OCI-LY7 (cell line): ENCODE results near the gene TECTA. TPM values are rescaled to one million over a fixed set of nuclear protein-coding genes. Genes with fewer than 3 reads are reported as not detected.

ENCODE experiments used
- BruUV-seq: library from RNA; stranded (reverse); fragments of 400-500 nt; replicated peaks from 2 replicates; lab custom pipeline; 2021; lab: Mats Ljungman, UMichigan
- CTCF ChIA-PET: fragments of 300-600 bp; sonication (Branson Sonifier 250); formaldehyde crosslinking; loops from one replicate; lab custom pipeline; 2022; ENCODE audit warnings: antibody characterized with exemption; ENCODE audit not compliant: unreplicated experiment; lab: Charles Lee
- POLR2A ChIA-PET: fragments of 300-600 bp; sonication (Branson Sonifier 250); formaldehyde crosslinking; loops from one replicate; lab custom pipeline; 2022; ENCODE audit warnings: antibody characterized with exemption; lab: Charles Lee
- DNase-seq: peaks from one replicate; pipeline ENCODE4 v3.0.0-alpha.2; 2015; ENCODE audit warnings: low spot score
- H2AFZ ChIP-seq: fragments of 200-600 bp; sonication (generic), shearing (Covaris generic); 2 replicates; pipeline ENCODE4 v1.6.1; 2014; ENCODE audit warnings: mild to moderate bottlenecking, antibody characterized with exemption, low read length, moderate library complexity
- H3K27ac ChIP-seq: fragments of 200-600 bp; sonication (generic); 2 replicates; pipeline ENCODE4 v1.5.1; 2014; ENCODE audit warnings: mixed run types, low read depth, mild to moderate bottlenecking, moderate library complexity, low read length, inconsistent platforms; ENCODE audit not compliant: poor library complexity, severe bottlenecking
- H3K36me3 ChIP-seq: fragments of 200-600 bp; sonication (generic); 2 replicates; pipeline ENCODE4 v1.6.1; 2014; ENCODE audit warnings: mild to moderate bottlenecking, antibody characterized with exemption, low read length, moderate library complexity, mixed read lengths; ENCODE audit not compliant: insufficient read depth
- H3K4me1 ChIP-seq: fragments of 200-600 bp; sonication (generic); 2 replicates; pipeline ENCODE4 v1.5.1; 2014; ENCODE audit warnings: mild to moderate bottlenecking, low read length; ENCODE audit not compliant: insufficient read depth, poor library complexity, severe bottlenecking
- H3K4me2 ChIP-seq: fragments of 200-600 bp; sonication (generic); 2 replicates; pipeline ENCODE4 v1.6.1; 2014; ENCODE audit warnings: mild to moderate bottlenecking, low read length
- H3K4me3 ChIP-seq: fragments of 200-600 bp; sonication (generic); 2 replicates; pipeline ENCODE4 v1.5.1; 2014; ENCODE audit warnings: mild to moderate bottlenecking, low read depth, low read length; ENCODE audit not compliant: poor library complexity, severe bottlenecking
- H3K79me2 ChIP-seq: fragments of 200-600 bp; sonication (generic); 2 replicates; pipeline ENCODE4 v1.6.1; 2016; ENCODE audit warnings: low read depth, mild to moderate bottlenecking, low read length, moderate library complexity, mixed read lengths; ENCODE audit not compliant: insufficient read depth
- H3K9me2 ChIP-seq: fragments of 200-600 bp; sonication (generic); 2 replicates; pipeline ENCODE4 v1.6.1; 2016; ENCODE audit warnings: mild to moderate bottlenecking, low read length, mixed read lengths; ENCODE audit not compliant: insufficient read depth
- H3K9me3 ChIP-seq: fragments of 200-600 bp; sonication (generic); 2 replicates; pipeline ENCODE4 v1.6.1; 2014; ENCODE audit warnings: mild to moderate bottlenecking, mixed run types, low read length, mixed read lengths
- H4K20me1 ChIP-seq: fragments of 200-600 bp; sonication (generic); 2 replicates; pipeline ENCODE4 v1.6.1; 2014; ENCODE audit warnings: mild to moderate bottlenecking, antibody characterized with exemption, low read length, moderate library complexity, mixed read lengths; ENCODE audit not compliant: insufficient read depth
- EZH2phosphoT487 ChIP-seq: fragments of 200-600 bp; sonication (generic); IDR thresholded peaks from 2 replicates; pipeline ENCODE4 v1.6.1; 2018; ENCODE audit warnings: low read depth, borderline replicate concordance, mild to moderate bottlenecking, mixed run types, antibody characterized with exemption, low read length, moderate library complexity, mixed read lengths
- intact Hi-C: fragments of 100-400 bp; cut with micrococcal nuclease; formaldehyde crosslinking; loops from one replicate; pipeline ENCODE4 v1.10.0; 2022; ENCODE audit not compliant: unreplicated experiment
- total RNA-seq, 2 experiments: library from RNA; depleted of rRNA in 1 of 2; stranded (reverse); fragments of >200 nt in 1 of 2; shearing (Covaris generic) in 1 of 2; gene quantifications; 2 replicates each; pipeline ENCODE4 v1.2.3, GENCODE V29; 2014 to 2022
- TF ChIP-seq, protein P1 (sequence below): fragments of 200-600 bp; sonication (generic); conservative IDR thresholded peaks from 2 replicates; pipeline ENCODE4 v1.5.1; 2014; ENCODE audit warnings: mild to moderate bottlenecking, antibody characterized with exemption, low read length, moderate library complexity, mixed read lengths

The TECTA gene
- total RNA-seq, 2 experiments from 2014 or later = 0.32 to 0.48 TPM

GRCh38 chr11:121132211-121132976 is 31.4 kb downstream of the TECTA start:
- Histone ChIP-seq H2AFZ (no peak overlapping the region), H3K79me2 (no peaks in the 10 kb centered on the region), H4K20me1 (no peaks in the 10 kb centered on the region), H3K9me2 (no peaks in the 10 kb centered on the region), H3K4me1 (no peaks in the 10 kb centered on the region), H3K27ac (no peak overlapping the region), H3K36me3 (no peaks in the 10 kb centered on the region), H3K9me3 (no peaks in the 10 kb centered on the region), H3K4me2 (no peak overlapping the region), H3K4me3 (no peak overlapping the region)
- TF ChIP-seq, protein P1, sequence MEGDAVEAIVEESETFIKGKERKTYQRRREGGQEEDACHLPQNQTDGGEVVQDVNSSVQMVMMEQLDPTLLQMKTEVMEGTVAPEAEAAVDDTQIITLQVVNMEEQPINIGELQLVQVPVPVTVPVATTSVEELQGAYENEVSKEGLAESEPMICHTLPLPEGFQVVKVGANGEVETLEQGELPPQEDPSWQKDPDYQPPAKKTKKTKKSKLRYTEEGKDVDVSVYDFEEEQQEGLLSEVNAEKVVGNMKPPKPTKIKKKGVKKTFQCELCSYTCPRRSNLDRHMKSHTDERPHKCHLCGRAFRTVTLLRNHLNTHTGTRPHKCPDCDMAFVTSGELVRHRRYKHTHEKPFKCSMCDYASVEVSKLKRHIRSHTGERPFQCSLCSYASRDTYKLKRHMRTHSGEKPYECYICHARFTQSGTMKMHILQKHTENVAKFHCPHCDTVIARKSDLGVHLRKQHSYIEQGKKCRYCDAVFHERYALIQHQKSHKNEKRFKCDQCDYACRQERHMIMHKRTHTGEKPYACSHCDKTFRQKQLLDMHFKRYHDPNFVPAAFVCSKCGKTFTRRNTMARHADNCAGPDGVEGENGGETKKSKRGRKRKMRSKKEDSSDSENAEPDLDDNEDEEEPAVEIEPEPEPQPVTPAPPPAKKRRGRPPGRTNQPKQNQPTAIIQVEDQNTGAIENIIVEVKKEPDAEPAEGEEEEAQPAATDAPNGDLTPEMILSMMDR = no peak
- no peak for TF ChIP-seq EZH2phosphoT487
- ChIA-PET CTCF (no interaction called here), POLR2A (interaction anchor here (1.1 kb wide), 1 partner anchor 656 kb away, joined by 3 read pairs; no protein-coding TSS in a partner anchor)
- no TSS peak for BruUV-seq
- intact Hi-C loops = no loop called here
- DNase-seq = no peak

GRCh38 chr11:121134741-121135312 is 33.8 kb downstream of the TECTA start:
- H3K4me2 ChIP-seq = no peak overlapping the region
- ChIA-PET CTCF (interaction anchor here (0.6 kb wide), 1 partner anchor 21 kb away, joined by 3 read pairs; no protein-coding TSS in a partner anchor), POLR2A (no interaction called here)
- H3K36me3 ChIP-seq = no peaks in the 10 kb centered on the region
- no peaks in the 10 kb centered on the region for H3K4me1 ChIP-seq
- H3K27ac ChIP-seq = no peak overlapping the region
- BruUV-seq = no TSS peak
- intact Hi-C loops = no loop called here
- no peaks in the 10 kb centered on the region for H4K20me1 ChIP-seq
- H3K9me3 ChIP-seq = no peaks in the 10 kb centered on the region
- no peak for TF ChIP-seq EZH2phosphoT487
- TF ChIP-seq, protein P1 = no peak
- DNase-seq = no peak
- H3K79me2 ChIP-seq = no peaks in the 10 kb centered on the region
- no peak overlapping the region for H2AFZ ChIP-seq
- no peaks in the 10 kb centered on the region for H3K9me2 ChIP-seq
- H3K4me3 ChIP-seq = no peak overlapping the region

DNA sequence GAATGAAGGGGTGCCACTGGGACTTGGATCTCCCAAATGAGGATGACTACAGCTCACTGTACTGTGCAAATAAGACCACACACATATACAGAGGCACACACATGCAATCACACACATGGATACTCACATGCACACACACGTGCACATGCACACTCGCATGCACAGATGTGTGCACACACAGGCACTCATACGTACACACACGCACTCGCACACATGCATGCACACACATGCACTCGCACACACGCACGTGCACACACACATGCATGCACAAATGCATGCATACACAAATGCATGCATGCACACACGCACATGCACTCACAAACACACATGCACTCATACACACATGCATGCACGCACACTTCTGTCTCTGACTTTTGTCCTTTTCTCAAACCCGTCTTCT is 36.0 kb downstream of the TECTA start:
- intact Hi-C loops = no loop called here
- CTCF ChIA-PET = no interaction called here
- Histone ChIP-seq H3K4me1 (no peaks in the 10 kb centered on the region), H3K4me2 (no peak overlapping the region), H3K79me2 (no peaks in the 10 kb centered on the region), H4K20me1 (no peaks in the 10 kb centered on the region), H3K9me3 (no peaks in the 10 kb centered on the region), H3K4me3 (no peak overlapping the region), H2AFZ (no peak overlapping the region), H3K9me2 (no peaks in the 10 kb centered on the region), H3K36me3 (no peaks in the 10 kb centered on the region), H3K27ac (no peak overlapping the region)
- DNase-seq = no peak
- BruUV-seq = no TSS peak
- TF ChIP-seq, protein P1 = no peak
- no peak for TF ChIP-seq EZH2phosphoT487
- POLR2A ChIA-PET = no interaction called here
